HG03097 (cell line): Measurements from ENCODE around the gene AGBL5.
"Not testable (repeated sequence)": the region's sequence is repeated elsewhere in the genome, so short reads cannot be mapped to it uniquely, and the experiment has no call there.

Experiments
- ATAC-seq: cut with Tn5 transposase; IDR thresholded peaks from one replicate; pipeline ENCODE4 v1.9.1; 2021; ENCODE audit not compliant: unreplicated experiment, low FRiP score

The AGBL5 gene

GRCh38 chr2:27111392-27112078 lies 60.1 kb downstream of the AGBL5 start:
- ATAC-seq = not testable (repeated sequence)

GRCh38 chr2:27115519-27115918 lies 64.1 kb downstream of the AGBL5 start:
- ATAC-seq = no peak

GRCh38 chr2:27117995-27118524 lies 66.6 kb downstream of the AGBL5 start:
- ATAC-seq = no peak

- no peak for ATAC-seq
These were observed 67.3 kb downstream of the AGBL5 start, which contains the start of gene CGREF1 for GRCh38 chr2:27118525-27119329. Gene CGREF1, minus strand, starts transcription at chr2:27119128. Its CDS starts 14,762 bp downstream, at chr2:27104366.

GRCh38 chr2:27119330-27119670 lies 67.8 kb downstream of the AGBL5 start:
- ATAC-seq = not testable (repeated sequence)
